ENCODE measurements around the gene PRPS1. TPM values are rescaled to one million over a fixed set of nuclear protein-coding genes. Genes with fewer than 3 reads are reported as not detected.
"Not testable (repeated sequence)": the region's sequence is repeated elsewhere in the genome, so short reads cannot be mapped to it uniquely, and the experiment has no call there.

Gene PRPS1
- total RNA-seq (2014; rRNA removed; shearing (Covaris generic)), result 34.4 and 37.8 TPM in 2 replicates

- DNase-seq (ENCODE audit: low spot score), result peak; percentile 92
Observed at GRCh38 chrX:107627838-107628661, at the start of gene PRPS1. TSS of gene PRPS1 (plus strand) at chrX:107628510. CDS start at chrX:107628629, 119 bp downstream.

DNA sequence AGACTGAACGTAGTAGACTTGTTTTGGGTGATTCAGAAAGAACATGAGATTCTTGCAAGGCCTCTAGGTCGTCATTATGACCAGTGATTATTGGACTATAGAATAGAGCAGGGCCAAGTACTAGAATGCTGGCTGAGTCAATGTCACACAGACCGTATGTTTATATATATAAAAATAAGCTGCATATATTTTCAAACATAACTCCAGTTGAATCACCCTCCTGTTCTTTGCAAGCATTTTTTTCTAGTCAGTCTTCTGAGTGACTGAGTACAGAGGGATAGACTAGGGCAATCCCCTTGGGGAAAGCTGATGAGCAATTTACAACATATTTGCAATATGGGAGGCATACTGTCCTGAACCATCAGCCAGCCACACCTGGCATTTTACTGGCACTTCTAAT is 48.4 kb upstream of the PRPS1 start:
- no peak for DNase-seq (ENCODE audit: low spot score)

GRCh38 chrX:107581923-107582322 is 46.4 kb upstream of the PRPS1 start:
- no peak for DNase-seq (ENCODE audit: low spot score)

GRCh38 chrX:107589243-107589642 is 39.1 kb upstream of the PRPS1 start:
- no peak for DNase-seq (ENCODE audit: low spot score)

GRCh38 chrX:107596651-107597050 is 31.7 kb upstream of the PRPS1 start:
- peak; percentile 37 for DNase-seq (ENCODE audit: low spot score)

GRCh38 chrX:107597264-107597663 is 31.0 kb upstream of the PRPS1 start:
- DNase-seq (ENCODE audit: low spot score), result no peak

- no peak for DNase-seq (ENCODE audit: low spot score)
Observed at GRCh38 chrX:107597791-107598190, 30.5 kb upstream of the PRPS1 start.

DNA sequence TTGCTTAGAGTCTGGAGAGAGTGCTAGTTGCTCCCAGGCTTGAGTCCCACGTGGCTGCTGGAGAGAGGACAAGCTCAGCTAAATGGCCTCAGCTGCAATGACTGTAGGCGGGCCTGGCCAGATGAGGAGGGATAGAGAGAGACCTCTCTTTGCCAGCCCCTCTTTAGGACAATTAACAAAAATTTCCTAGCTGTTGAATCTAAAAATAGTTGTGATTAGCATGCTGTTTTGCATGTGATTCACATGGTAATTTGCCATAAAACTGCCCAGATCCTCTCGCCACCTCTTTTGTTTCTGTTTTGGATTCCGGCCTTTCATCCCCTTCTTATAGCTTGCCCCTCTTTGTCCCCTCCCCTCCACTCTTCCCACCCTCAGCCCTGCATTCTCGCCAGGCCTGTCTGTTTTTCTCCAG is 28.9 kb upstream of the PRPS1 start:
- DNase-seq (ENCODE audit: low spot score), result no peak

DNA sequence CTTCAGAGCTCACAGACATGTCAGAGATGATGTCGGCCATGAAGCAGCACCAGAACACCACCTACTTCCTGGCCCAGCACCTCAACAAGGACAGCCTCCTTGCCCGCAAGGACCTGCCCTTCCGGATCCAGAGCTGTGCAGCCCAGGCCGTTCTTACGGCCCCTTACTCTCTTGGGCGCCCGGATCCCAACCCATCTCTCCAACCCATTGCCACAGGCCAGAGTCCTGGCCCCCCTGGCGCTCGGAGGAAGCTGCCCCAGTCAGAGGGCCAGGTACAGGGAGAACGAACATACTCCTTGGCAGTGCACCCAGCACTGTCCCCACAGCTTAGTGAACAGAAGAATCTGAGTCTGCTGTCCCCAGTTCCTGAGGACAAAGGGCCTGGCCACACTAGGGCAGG is 27.9 kb upstream of the PRPS1 start:
- DNase-seq (ENCODE audit: low spot score), result no peak

- no peak for DNase-seq (ENCODE audit: low spot score)
Observed at GRCh38 chrX:107601326-107601725, 27.0 kb upstream of the PRPS1 start.

- no peak for DNase-seq (ENCODE audit: low spot score)
Observed at GRCh38 chrX:107601759-107602158, 26.6 kb upstream of the PRPS1 start.

- no peak for DNase-seq (ENCODE audit: low spot score)
Observed at GRCh38 chrX:107602694-107603239, 25.5 kb upstream of the PRPS1 start.

GRCh38 chrX:107603429-107604159 is 24.7 kb upstream of the PRPS1 start:
- DNase-seq (ENCODE audit: low spot score), result no peak

- not testable (repeated sequence) for DNase-seq (ENCODE audit: low spot score)
Observed at GRCh38 chrX:107609061-107609460, 19.2 kb upstream of the PRPS1 start.

DNA sequence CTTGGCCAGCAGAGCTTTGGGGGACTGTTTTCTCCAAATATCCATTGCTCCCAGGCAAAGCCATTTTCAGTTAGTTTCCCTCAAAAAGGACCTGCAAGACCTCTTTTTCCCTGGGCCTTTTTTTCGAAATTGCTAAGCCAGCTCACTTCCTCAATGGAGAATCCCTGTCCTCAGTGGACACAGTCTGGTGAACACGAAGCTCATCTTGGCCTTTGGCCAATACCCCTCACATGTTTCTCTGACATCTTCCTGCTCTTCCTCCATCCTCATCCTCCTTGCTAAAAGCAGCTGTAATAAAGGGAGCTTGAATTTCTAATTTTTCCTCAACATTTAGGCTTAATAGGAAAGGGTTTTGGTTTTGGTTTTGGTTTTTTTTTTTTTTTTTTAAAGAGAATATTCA is 17.6 kb upstream of the PRPS1 start:
- DNase-seq (ENCODE audit: low spot score), result no peak

DNA sequence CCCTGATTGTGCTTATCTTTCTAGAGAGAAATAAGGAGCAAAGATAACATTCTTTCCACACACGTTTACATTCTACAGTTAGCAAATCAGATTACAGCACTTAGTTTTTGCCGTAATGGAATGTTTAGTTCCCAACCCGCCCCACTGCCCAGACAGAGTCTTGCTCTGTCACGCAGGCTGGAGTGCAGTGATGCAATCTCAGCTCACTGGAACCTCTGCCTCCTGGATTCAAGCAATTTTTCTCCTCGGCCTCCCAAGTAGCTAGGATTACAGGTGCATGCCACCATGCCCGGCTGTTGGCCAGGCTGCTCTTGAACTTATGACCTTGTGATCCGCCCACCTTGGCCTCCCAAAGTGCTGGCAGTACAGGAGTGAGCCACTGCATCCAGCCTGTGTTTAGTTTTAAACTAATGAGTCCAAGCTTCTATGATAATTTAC is 8.4 kb upstream of the PRPS1 start:
- DNase-seq (ENCODE audit: low spot score), result peak; percentile 24

- no peak for DNase-seq (ENCODE audit: low spot score)
Observed at GRCh38 chrX:107624893-107625292, 3.4 kb upstream of the PRPS1 start.

GRCh38 chrX:107625739-107626138 is 2.6 kb upstream of the PRPS1 start:
- DNase-seq (ENCODE audit: low spot score), result no peak

DNA sequence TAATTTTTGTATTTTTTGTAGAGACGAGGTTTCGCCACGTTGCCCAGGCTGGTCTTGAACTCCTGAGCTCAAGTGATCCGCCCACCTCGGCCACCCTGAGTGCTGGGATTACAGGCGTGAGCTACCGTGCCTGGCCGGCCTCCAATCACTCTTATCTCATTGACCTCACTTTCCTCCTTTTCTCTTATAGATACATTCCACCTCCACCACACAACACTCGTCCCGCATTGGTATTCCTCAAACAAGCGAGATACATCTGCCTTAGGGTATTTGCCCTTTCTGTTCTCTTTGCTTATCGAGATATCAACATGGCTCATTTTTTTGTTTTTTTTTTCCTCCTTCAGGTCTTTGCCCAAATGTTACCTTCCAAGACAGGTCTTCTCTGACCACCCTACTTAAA is 1.8 kb upstream of the PRPS1 start:
- no peak for DNase-seq (ENCODE audit: low spot score)

DNA sequence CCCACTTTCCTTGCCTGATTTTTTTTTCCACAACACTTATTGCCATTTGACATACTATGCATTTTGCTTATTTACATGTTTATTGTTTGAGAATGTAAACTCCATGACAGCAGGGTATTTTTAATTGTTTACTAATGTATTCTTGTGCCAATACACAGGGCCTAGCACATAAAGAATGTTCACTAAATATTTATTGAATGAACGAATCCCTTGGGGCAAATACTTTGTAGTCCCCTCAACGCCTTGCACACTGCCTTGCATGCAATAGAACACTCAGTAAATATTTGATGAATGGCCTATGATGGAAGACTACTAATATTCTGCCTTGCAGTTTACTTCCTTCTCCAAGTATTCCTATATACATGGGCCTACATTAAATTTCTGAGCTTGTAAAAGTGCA is 1.4 kb upstream of the PRPS1 start:
- DNase-seq (ENCODE audit: low spot score), result no peak

- DNase-seq (ENCODE audit: low spot score), result peak; percentile 48
Observed at GRCh38 chrX:107628662-107629539, 591 bp downstream of the PRPS1 start.

- no peak for DNase-seq (ENCODE audit: low spot score)
Observed at GRCh38 chrX:107629540-107629909, 1.2 kb downstream of the PRPS1 start.
